Osteocyte (in vitro differentiated cells): ENCODE results near the gene ST3GAL3. TPM values are rescaled to one million over a fixed set of nuclear protein-coding genes. Genes with fewer than 3 reads are reported as not detected.

ENCODE experiments used
- DNase-seq: peaks from one replicate; pipeline ENCODE4 v3.0.0; 2021; ENCODE audit warnings: mixed read lengths; ENCODE audit not compliant: unreplicated experiment; ENCODE audit errors: extremely low spot score
- H3K27ac Mint-ChIP-seq: one replicate; pipeline ENCODE4 v1.8.0; 2021; ENCODE audit warnings: mild to moderate bottlenecking, mixed read lengths; ENCODE audit not compliant: unreplicated experiment
- H3K27me3 Mint-ChIP-seq: one replicate; pipeline ENCODE4 v1.8.0; 2021; ENCODE audit warnings: mixed read lengths; ENCODE audit not compliant: unreplicated experiment
- H3K36me3 Mint-ChIP-seq: one replicate; pipeline ENCODE4 v1.8.0; 2021; ENCODE audit warnings: mixed read lengths; ENCODE audit not compliant: unreplicated experiment
- H3K4me1 Mint-ChIP-seq: one replicate; pipeline ENCODE4 v1.8.0; 2021; ENCODE audit warnings: mixed read lengths; ENCODE audit not compliant: unreplicated experiment
- H3K4me3 Mint-ChIP-seq: one replicate; pipeline ENCODE4 v1.8.0; 2021; ENCODE audit warnings: mild to moderate bottlenecking, moderate library complexity, mixed read lengths; ENCODE audit not compliant: unreplicated experiment
- H3K9me3 Mint-ChIP-seq: one replicate; pipeline ENCODE4 v1.8.0; 2021; ENCODE audit warnings: mixed read lengths; ENCODE audit not compliant: unreplicated experiment
- CTCF ChIP-seq: fragments of 200-600 bp; sonication (generic); IDR thresholded peaks from 2 replicates; pipeline ENCODE4 v1.5.0; 2021; ENCODE audit warnings: antibody characterized with exemption, mild to moderate bottlenecking, moderate library complexity
- total RNA-seq: library from RNA; stranded (reverse); gene quantifications from 2 replicates; pipeline ENCODE4 v1.2.1, GENCODE V29; 2021

Gene ST3GAL3
- total RNA-seq, 1 donor from 2014 or later = 26.4 TPM

- Mint-ChIP-seq H3K36me3 (peaks cover 23% of the 10 kb centered on the region), H3K27ac (peak overlapping the region; percentile 73), H3K27me3 (no peaks in the 10 kb centered on the region), H3K4me1 (peaks cover 32% of the 10 kb centered on the region), H3K4me3 (peak overlapping the region; percentile 82), H3K9me3 (no peaks in the 10 kb centered on the region)
- no peak for TF ChIP-seq CTCF
- DNase-seq = no peak
Measured at GRCh38 chr1:43705982-43706597, 1.2 kb upstream of the ST3GAL3 start.

GRCh38 chr1:43706598-43707189 lies 642 bp upstream of the ST3GAL3 start:
- no peaks in the 10 kb centered on the region for H3K27me3 Mint-ChIP-seq
- peaks cover 38% of the 10 kb centered on the region for H3K4me1 Mint-ChIP-seq
- no peaks in the 10 kb centered on the region for H3K9me3 Mint-ChIP-seq
- peaks cover 20% of the 10 kb centered on the region for H3K36me3 Mint-ChIP-seq
- DNase-seq = no peak
- peak overlapping the region; percentile 82 for H3K4me3 Mint-ChIP-seq
- no peak for TF ChIP-seq CTCF
- H3K27ac Mint-ChIP-seq = peak overlapping the region; percentile 73

GRCh38 chr1:43708002-43708410 lies 670 bp downstream of the ST3GAL3 start:
- no peaks in the 10 kb centered on the region for H3K9me3 Mint-ChIP-seq
- peak overlapping the region; percentile 90 for H3K4me3 Mint-ChIP-seq
- no peak for DNase-seq
- H3K36me3 Mint-ChIP-seq = peaks cover 18% of the 10 kb centered on the region
- H3K27me3 Mint-ChIP-seq = no peaks in the 10 kb centered on the region
- H3K4me1 Mint-ChIP-seq = peaks cover 43% of the 10 kb centered on the region
- TF ChIP-seq CTCF = no peak
- H3K27ac Mint-ChIP-seq = peak overlapping the region; percentile 86

GRCh38 chr1:43711049-43711448 lies 3.7 kb downstream of the ST3GAL3 start:
- Mint-ChIP-seq H3K27ac (peak overlapping the region; percentile 10), H3K27me3 (no peaks in the 10 kb centered on the region), H3K36me3 (peaks cover 4% of the 10 kb centered on the region), H3K9me3 (no peaks in the 10 kb centered on the region), H3K4me3 (no peak overlapping the region), H3K4me1 (peaks cover 44% of the 10 kb centered on the region)
- TF ChIP-seq CTCF = no peak
- no peak for DNase-seq

GRCh38 chr1:43711524-43712386 lies 4.4 kb downstream of the ST3GAL3 start:
- Mint-ChIP-seq H3K4me1 (peaks cover 43% of the 10 kb centered on the region), H3K27me3 (no peaks in the 10 kb centered on the region), H3K9me3 (no peaks in the 10 kb centered on the region), H3K27ac (peak overlapping the region; percentile 10), H3K4me3 (no peak overlapping the region), H3K36me3 (peaks cover 4% of the 10 kb centered on the region)
- TF ChIP-seq CTCF = no peak
- DNase-seq = no peak
